Activated CD8-positive, alpha-beta memory T cell treated with anti-CD3 and anti-CD28 coated beads, Interleukin-2, amount 10 ng/mL, durations not matched to agents 7 days and 5 days (primary cell): ENCODE measurements around the gene BCL2L1. TPM values are rescaled to one million over a fixed set of nuclear protein-coding genes. Genes with fewer than 3 reads are reported as not detected.

Experiments
- ATAC-seq: fragments of 150-1000 bp; cut with Tn5 transposase; one replicate; pipeline ENCODE4 v1.10.0; 2021; ENCODE audit warnings: moderate library complexity
- CTCF ChIA-PET: fragments of 350-600 bp; sonication (Branson Sonifier 250); formaldehyde crosslinking; loops from one replicate; lab custom pipeline; 2021; ENCODE audit warnings: antibody characterized with exemption; lab: Charles Lee
- DNase-seq: peaks from one replicate; pipeline ENCODE4 v3.0.0-alpha.2; 2020
- H3K27ac Mint-ChIP-seq: one replicate; pipeline ENCODE4 v1.8.0; 2021; ENCODE audit warnings: mild to moderate bottlenecking, mixed read lengths
- H3K27me3 Mint-ChIP-seq: one replicate; pipeline ENCODE4 v1.8.0; 2021; ENCODE audit warnings: mixed read lengths
- H3K36me3 Mint-ChIP-seq: one replicate; pipeline ENCODE4 v1.8.0; 2021; ENCODE audit warnings: mild to moderate bottlenecking, mixed read lengths
- H3K4me1 Mint-ChIP-seq: one replicate; pipeline ENCODE4 v1.8.0; 2021; ENCODE audit warnings: mixed read lengths
- H3K4me3 Mint-ChIP-seq: one replicate; pipeline ENCODE4 v1.8.0; 2021; ENCODE audit warnings: mild to moderate bottlenecking, moderate library complexity, mixed read lengths
- H3K9me3 Mint-ChIP-seq: one replicate; pipeline ENCODE4 v1.8.0; 2022; ENCODE audit warnings: low read depth, mixed read lengths
- total RNA-seq, 2 experiments: library from RNA; stranded (reverse); gene quantifications; one replicate each; pipeline ENCODE4 v1.2.3, GENCODE V29; 2021

The BCL2L1 gene
- total RNA-seq, 2 experiments from 2014 or later, result 69.8 to 121 TPM

GRCh38 chr20:31711179-31712111, 11.2 kb downstream of the BCL2L1 start:
- Mint-ChIP-seq H3K4me1 (peaks cover 86% of the 10 kb centered on the region), H3K27ac (peak overlapping the region; percentile 59), H3K27me3 (no peaks in the 10 kb centered on the region), H3K9me3 (no peaks in the 10 kb centered on the region), H3K4me3 (no peak overlapping the region), H3K36me3 (peaks cover 71% of the 10 kb centered on the region)
- CTCF ChIA-PET, result interaction anchor here (0.6 to 22.3 kb wide), 3 partner anchors 8 to 53 kb away, joined by 3 to 685 read pairs (median 48); partner anchors contain the start of gene BCL2L1
- ATAC-seq (no peak), DNase-seq (no peak)

- Mint-ChIP-seq H3K36me3 (peaks cover 65% of the 10 kb centered on the region), H3K4me1 (peaks cover 85% of the 10 kb centered on the region), H3K27ac (peak overlapping the region; percentile 71), H3K4me3 (no peak overlapping the region), H3K27me3 (no peaks in the 10 kb centered on the region), H3K9me3 (no peaks in the 10 kb centered on the region)
- ATAC-seq (no peak), DNase-seq (no peak)
- CTCF ChIA-PET, result interaction anchor here (0.6 to 22.3 kb wide), 3 partner anchors 9 to 52 kb away, joined by 3 to 685 read pairs (median 48); partner anchors contain the start of gene BCL2L1
Measured at GRCh38 chr20:31710423-31711108, 12.1 kb downstream of the BCL2L1 start.

GRCh38 chr20:31709939-31710338, 12.7 kb downstream of the BCL2L1 start:
- no peaks in the 10 kb centered on the region for H3K9me3 Mint-ChIP-seq
- peaks cover 65% of the 10 kb centered on the region for H3K36me3 Mint-ChIP-seq

GRCh38 chr20:31708736-31709534, 13.7 kb downstream of the BCL2L1 start:
- Mint-ChIP-seq H3K36me3 (peaks cover 63% of the 10 kb centered on the region), H3K4me3 (no peak overlapping the region), H3K27me3 (no peaks in the 10 kb centered on the region), H3K9me3 (no peaks in the 10 kb centered on the region), H3K27ac (peak overlapping the region; percentile 68), H3K4me1 (peaks cover 80% of the 10 kb centered on the region)
- DNase-seq, result no peak
- no peak for ATAC-seq
- CTCF ChIA-PET, result interaction anchor here (0.7 to 22.3 kb wide), 7 partner anchors 8 to 96 kb away, joined by 4 to 685 read pairs (median 5); partner anchors contain the start of gene BCL2L1

More at GRCh38 chr20:31709939-31710338, 12.7 kb downstream of the BCL2L1 start:
- peaks cover 83% of the 10 kb centered on the region for H3K4me1 Mint-ChIP-seq
- H3K27me3 Mint-ChIP-seq, result no peaks in the 10 kb centered on the region
- ATAC-seq, result no peak
- CTCF ChIA-PET, result interaction anchor here (0.7 to 22.3 kb wide), 3 partner anchors 13 to 52 kb away, joined by 5 to 685 read pairs (median 48); partner anchors contain the start of gene BCL2L1
- no peak overlapping the region for H3K4me3 Mint-ChIP-seq
- DNase-seq, result no peak
- peak overlapping the region; percentile 9 for H3K27ac Mint-ChIP-seq

GRCh38 chr20:31707994-31708735, 14.5 kb downstream of the BCL2L1 start:
- no peak overlapping the region for H3K4me3 Mint-ChIP-seq
- H3K9me3 Mint-ChIP-seq, result no peaks in the 10 kb centered on the region
- no peaks in the 10 kb centered on the region for H3K27me3 Mint-ChIP-seq
- peaks cover 74% of the 10 kb centered on the region for H3K4me1 Mint-ChIP-seq
- H3K27ac Mint-ChIP-seq, result peak overlapping the region; percentile 68
- no peak for ATAC-seq
- DNase-seq, result no peak
- CTCF ChIA-PET, result interaction anchor here (1.0 to 22.3 kb wide), 7 partner anchors 9 to 95 kb away, joined by 4 to 685 read pairs (median 5); partner anchors contain the start of gene BCL2L1
- peaks cover 58% of the 10 kb centered on the region for H3K36me3 Mint-ChIP-seq

GRCh38 chr20:31707258-31707615, 15.4 kb downstream of the BCL2L1 start:
- CTCF ChIA-PET, result interaction anchor here (0.6 to 22.3 kb wide), 6 partner anchors 13 to 49 kb away, joined by 3 to 685 read pairs (median 4); partner anchors contain the start of gene BCL2L1
- H3K4me3 Mint-ChIP-seq, result no peak overlapping the region
- ATAC-seq (no peak), DNase-seq (no peak)
- H3K9me3 Mint-ChIP-seq, result no peaks in the 10 kb centered on the region
- no peak overlapping the region for H3K27ac Mint-ChIP-seq
- H3K4me1 Mint-ChIP-seq, result peaks cover 67% of the 10 kb centered on the region
- H3K36me3 Mint-ChIP-seq, result peaks cover 53% of the 10 kb centered on the region
- H3K27me3 Mint-ChIP-seq, result no peaks in the 10 kb centered on the region

- CTCF ChIA-PET, result interaction anchor here (0.6 to 22.3 kb wide), 7 partner anchors 13 to 66 kb away, joined by 3 to 685 read pairs (median 4); partner anchors contain the start of gene BCL2L1
- H3K27me3 Mint-ChIP-seq, result no peaks in the 10 kb centered on the region
- ATAC-seq (no peak), DNase-seq (no peak)
- no peak overlapping the region for H3K4me3 Mint-ChIP-seq
- H3K9me3 Mint-ChIP-seq, result no peaks in the 10 kb centered on the region
- H3K27ac Mint-ChIP-seq, result no peak overlapping the region
- H3K36me3 Mint-ChIP-seq, result peaks cover 54% of the 10 kb centered on the region
- H3K4me1 Mint-ChIP-seq, result peaks cover 67% of the 10 kb centered on the region
Measured at GRCh38 chr20:31706607-31707257, 15.9 kb downstream of the BCL2L1 start.

- ATAC-seq (peak; percentile 27), DNase-seq (no peak)
- Mint-ChIP-seq H3K4me3 (no peak overlapping the region), H3K9me3 (no peaks in the 10 kb centered on the region), H3K27me3 (no peaks in the 10 kb centered on the region), H3K36me3 (peaks cover 55% of the 10 kb centered on the region), H3K27ac (peak overlapping the region; percentile 44), H3K4me1 (peaks cover 65% of the 10 kb centered on the region)
- CTCF ChIA-PET, result interaction anchor here (0.8 to 22.3 kb wide), 7 partner anchors 14 to 65 kb away, joined by 3 to 685 read pairs (median 5); partner anchors contain the start of gene BCL2L1
Measured at GRCh38 chr20:31705598-31706597, 16.8 kb downstream of the BCL2L1 start.

GRCh38 chr20:31705191-31705590, 17.5 kb downstream of the BCL2L1 start:
- peaks cover 64% of the 10 kb centered on the region for H3K4me1 Mint-ChIP-seq
- no peak for DNase-seq
- no peaks in the 10 kb centered on the region for H3K9me3 Mint-ChIP-seq
- ATAC-seq, result no peak
- H3K27me3 Mint-ChIP-seq, result no peaks in the 10 kb centered on the region
- no peak overlapping the region for H3K4me3 Mint-ChIP-seq
- CTCF ChIA-PET, result interaction anchor here (1.0 to 22.3 kb wide), 3 partner anchors 17 to 47 kb away, joined by 3 to 685 read pairs (median 6); no protein-coding TSS in a partner anchor
- no peak overlapping the region for H3K27ac Mint-ChIP-seq
- H3K36me3 Mint-ChIP-seq, result peaks cover 57% of the 10 kb centered on the region

GRCh38 chr20:31704225-31705119, 18.2 kb downstream of the BCL2L1 start:
- H3K27ac Mint-ChIP-seq, result peak overlapping the region; percentile 25

More at GRCh38 chr20:31704225-31705119, 18.2 kb downstream of the BCL2L1 start:
- no peaks in the 10 kb centered on the region for H3K9me3 Mint-ChIP-seq
- peaks cover 67% of the 10 kb centered on the region for H3K4me1 Mint-ChIP-seq
- peaks cover 53% of the 10 kb centered on the region for H3K36me3 Mint-ChIP-seq
- H3K27me3 Mint-ChIP-seq, result no peaks in the 10 kb centered on the region
- ATAC-seq (no peak), DNase-seq (no peak)
- no peak overlapping the region for H3K4me3 Mint-ChIP-seq
- CTCF ChIA-PET, result interaction anchor here (1.0 to 22.3 kb wide), 3 partner anchors 17 to 46 kb away, joined by 3 to 685 read pairs (median 6); no protein-coding TSS in a partner anchor
